GM18505 (cell line): Measurements from ENCODE around the gene MAP4K2.
"Not testable (repeated sequence)": the region's sequence is repeated elsewhere in the genome, so short reads cannot be mapped to it uniquely, and the experiment has no call there.

Experiments used
- ATAC-seq: cut with Tn5 transposase; IDR thresholded peaks from one replicate; pipeline ENCODE4 v1.9.1; 2021; ENCODE audit not compliant: unreplicated experiment
- POLR2A ChIP-seq: IDR thresholded peaks from 4 replicates; pipeline ENCODE4 v1.6.1; 2011; ENCODE audit warnings: borderline replicate concordance; ENCODE audit not compliant: insufficient read depth, insufficient read length; ENCODE audit errors: extremely low read depth

The MAP4K2 gene

GRCh38 chr11:64803158-64803845 is at the start of gene MAP4K2:
Gene MAP4K2, minus strand, starts transcription at chr11:64803214. Its CDS starts 65 bp downstream, at chr11:64803149.
- TF ChIP-seq POLR2A = peak; percentile 66
- peak; percentile 63 for ATAC-seq

- ATAC-seq = peak; percentile 3
- TF ChIP-seq POLR2A = peak; percentile 40
Measured at GRCh38 chr11:64851831-64852351, 48.9 kb upstream of the MAP4K2 start.

- peak; percentile 40 for ATAC-seq
- peak; percentile 68 for TF ChIP-seq POLR2A
Measured at GRCh38 chr11:64850979-64851567, 48.1 kb upstream of the MAP4K2 start.

GRCh38 chr11:64849598-64850356 is 46.8 kb upstream of the MAP4K2 start:
- ATAC-seq = no peak
- TF ChIP-seq POLR2A = no peak

- ATAC-seq = no peak
- TF ChIP-seq POLR2A = no peak
Measured at GRCh38 chr11:64848826-64849597, 46.0 kb upstream of the MAP4K2 start.

- TF ChIP-seq POLR2A = no peak
- no peak for ATAC-seq
Measured at GRCh38 chr11:64848214-64848825, 45.3 kb upstream of the MAP4K2 start.

- TF ChIP-seq POLR2A = no peak
- ATAC-seq = no peak
Measured at GRCh38 chr11:64846998-64847666, 44.1 kb upstream of the MAP4K2 start.

GRCh38 chr11:64845776-64846129 is 42.7 kb upstream of the MAP4K2 start:
- not testable (repeated sequence) for ATAC-seq

GRCh38 chr11:64845129-64845775 is 42.2 kb upstream of the MAP4K2 start:
- no peak for ATAC-seq
- TF ChIP-seq POLR2A = no peak

GRCh38 chr11:64844330-64845128 is 41.5 kb upstream of the MAP4K2 start, which contains the start of gene CDC42BPG:
Gene CDC42BPG, minus strand, starts transcription at chr11:64844653. Its CDS starts 84 bp downstream, at chr11:64844569.
- no peak for ATAC-seq
- TF ChIP-seq POLR2A = no peak
